Fibroblast of skin of abdomen (primary cell): Measurements from ENCODE around the gene NPIPA5. TPM values are rescaled to one million over a fixed set of nuclear protein-coding genes. Genes with fewer than 3 reads are reported as not detected.
"Not testable (repeated sequence)": the region's sequence is repeated elsewhere in the genome, so short reads cannot be mapped to it uniquely, and the experiment has no call there.

Experiments
- DNase-seq: peaks from one replicate; pipeline ENCODE4 v3.0.0-alpha.2; 2013
- polyA plus RNA-seq, 2 experiments: library from polyadenylated mRNA; unstranded; fragments of 120-200 nt; gene quantifications; one replicate each; pipeline ENCODE4 v1.2.1, GENCODE V29; 2013; ENCODE audit not compliant: insufficient read length in 2 of 2

NPIPA5 gene
- polyA plus RNA-seq (2013, experiment 1 of 2; ENCODE audit: insufficient read length) = 2.6 TPM
- 0.34 TPM for polyA plus RNA-seq (2013, experiment 2 of 2; ENCODE audit: insufficient read length)

- DNase-seq = not testable (repeated sequence)
Measured at GRCh38 chr16:15378194-15378593, at the start of gene NPIPA5. Gene NPIPA5 (minus strand): TSS chr16:15378294. CDS start chr16:15378294, 0 bp downstream.

- peak; percentile 89 for DNase-seq
Measured at GRCh38 chr16:15427648-15428239, 49.6 kb upstream of the NPIPA5 start.

GRCh38 chr16:15426796-15427195 is 48.7 kb upstream of the NPIPA5 start:
- DNase-seq = no peak

- no peak for DNase-seq
Measured at GRCh38 chr16:15425861-15426260, 47.8 kb upstream of the NPIPA5 start.

GRCh38 chr16:15422222-15422621 is 44.1 kb upstream of the NPIPA5 start:
- DNase-seq = no peak

- not testable (repeated sequence) for DNase-seq
Measured at GRCh38 chr16:15421696-15422095, 43.6 kb upstream of the NPIPA5 start.

- DNase-seq = no peak
Measured at GRCh38 chr16:15418206-15418605, 40.1 kb upstream of the NPIPA5 start.

- DNase-seq = no peak
Measured at GRCh38 chr16:15417197-15417596, 39.1 kb upstream of the NPIPA5 start.

GRCh38 chr16:15415511-15415985 is 37.5 kb upstream of the NPIPA5 start:
- peak; percentile 44 for DNase-seq

GRCh38 chr16:15409476-15409875 is 31.4 kb upstream of the NPIPA5 start:
- DNase-seq = not testable (repeated sequence)

GRCh38 chr16:15407756-15408155 is 29.7 kb upstream of the NPIPA5 start:
- not testable (repeated sequence) for DNase-seq

GRCh38 chr16:15404792-15405191 is 26.7 kb upstream of the NPIPA5 start:
- no peak for DNase-seq

- DNase-seq = not testable (repeated sequence)
Measured at GRCh38 chr16:15404091-15404490, 26.0 kb upstream of the NPIPA5 start.

GRCh38 chr16:15403392-15403995 is 25.4 kb upstream of the NPIPA5 start:
- DNase-seq = no peak

- no peak for DNase-seq
Measured at GRCh38 chr16:15401972-15402371, 23.9 kb upstream of the NPIPA5 start.

- DNase-seq = not testable (repeated sequence)
Measured at GRCh38 chr16:15400314-15400713, 22.2 kb upstream of the NPIPA5 start.

GRCh38 chr16:15399317-15399716 is 21.2 kb upstream of the NPIPA5 start:
- DNase-seq = no peak

GRCh38 chr16:15398618-15399316 is 20.7 kb upstream of the NPIPA5 start:
- no peak for DNase-seq

GRCh38 chr16:15396948-15397594 is 19.0 kb upstream of the NPIPA5 start:
- no peak for DNase-seq

GRCh38 chr16:15396509-15396829 is 18.4 kb upstream of the NPIPA5 start:
- not testable (repeated sequence) for DNase-seq

GRCh38 chr16:15395631-15396508 is 17.8 kb upstream of the NPIPA5 start, which contains the start of gene MPV17L:
Gene MPV17L (plus strand): TSS chr16:15395754. CDS start chr16:15395898, 144 bp downstream.
- DNase-seq = not testable (repeated sequence)

GRCh38 chr16:15393025-15393424 is 14.9 kb upstream of the NPIPA5 start:
- DNase-seq = not testable (repeated sequence)
